D341Med (cell line): ENCODE measurements around the gene PGLYRP2.
"Not testable (repeated sequence)": the region's sequence is repeated elsewhere in the genome, so short reads cannot be mapped to it uniquely, and the experiment has no call there.

Experiments used
- DNase-seq: peaks from one replicate; pipeline ENCODE4 v3.0.0; 2012; ENCODE audit warnings: low spot score

The PGLYRP2 gene

GRCh38 chr19:15487038-15487437, 7.7 kb upstream of the PGLYRP2 start:
- DNase-seq = no peak

- DNase-seq = not testable (repeated sequence)
Observed at GRCh38 chr19:15485768-15486167, 6.5 kb upstream of the PGLYRP2 start.

- not testable (repeated sequence) for DNase-seq
Observed at GRCh38 chr19:15480996-15481395, 1.7 kb upstream of the PGLYRP2 start.

GRCh38 chr19:15476325-15476724, 3.0 kb downstream of the PGLYRP2 start:
- DNase-seq = no peak

GRCh38 chr19:15475611-15476010, 3.7 kb downstream of the PGLYRP2 start:
- no peak for DNase-seq

DNA sequence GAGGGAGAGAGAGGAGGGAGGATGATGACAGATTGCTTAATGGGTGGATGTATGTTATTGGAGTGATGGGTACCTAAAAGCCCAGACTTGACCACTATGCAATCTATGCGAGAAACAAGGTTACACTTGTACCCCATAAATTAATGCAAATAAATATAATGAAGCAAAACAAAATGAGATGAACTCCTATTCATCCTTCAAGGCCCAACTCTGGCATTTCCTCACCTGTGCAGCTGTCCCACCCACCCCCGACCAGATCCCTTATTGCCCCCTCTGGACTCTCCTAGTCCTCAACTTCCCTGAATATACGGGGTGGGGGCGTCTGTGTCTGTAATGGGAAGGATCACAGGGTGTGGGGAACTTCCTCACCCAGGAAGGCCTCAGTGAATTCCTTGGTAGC, 4.1 kb downstream of the PGLYRP2 start:
- no peak for DNase-seq

GRCh38 chr19:15473821-15474220, 5.5 kb downstream of the PGLYRP2 start:
- not testable (repeated sequence) for DNase-seq

GRCh38 chr19:15471639-15472101, 7.6 kb downstream of the PGLYRP2 start:
- no peak for DNase-seq

DNA sequence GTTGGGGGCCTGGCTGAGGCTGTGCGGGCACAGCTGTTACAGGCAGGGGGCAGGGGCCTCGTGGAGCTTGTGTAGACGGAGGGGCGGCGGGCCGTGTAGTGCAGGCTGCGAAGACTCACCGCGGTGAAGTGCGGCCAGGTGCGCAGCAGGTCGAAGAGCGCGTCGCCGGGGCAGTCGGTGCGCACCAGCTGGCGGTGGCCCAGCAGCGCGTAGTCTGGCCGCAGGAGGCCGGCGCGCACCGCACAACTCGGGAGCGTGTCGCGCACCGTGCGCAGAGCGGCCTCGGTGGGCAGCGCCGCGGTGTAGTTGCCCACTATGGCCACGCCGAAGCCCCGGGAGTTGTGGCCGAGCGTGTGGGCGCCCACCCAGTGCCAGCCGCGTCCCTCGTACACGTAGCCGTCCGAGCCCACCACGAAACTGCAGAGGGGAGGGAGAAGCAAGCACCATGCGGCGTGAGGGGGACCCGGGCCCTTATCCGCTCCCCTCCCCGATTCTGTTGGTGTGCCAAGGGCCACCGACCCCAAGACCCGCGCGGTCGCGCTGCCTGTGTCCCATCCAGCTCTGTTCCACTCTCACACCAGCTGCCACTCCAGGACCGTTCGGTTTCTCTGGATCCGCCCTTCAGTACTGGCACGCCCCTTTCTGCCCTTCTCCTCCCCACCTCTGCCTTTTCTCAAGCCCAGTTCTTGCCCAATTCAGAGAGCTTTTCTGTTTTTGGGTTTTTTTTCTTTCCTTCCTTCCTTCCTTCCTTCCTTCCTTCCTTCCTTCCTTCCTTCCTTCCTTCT, 9.6 kb downstream of the PGLYRP2 start:
- peak; percentile 44 for DNase-seq

DNA sequence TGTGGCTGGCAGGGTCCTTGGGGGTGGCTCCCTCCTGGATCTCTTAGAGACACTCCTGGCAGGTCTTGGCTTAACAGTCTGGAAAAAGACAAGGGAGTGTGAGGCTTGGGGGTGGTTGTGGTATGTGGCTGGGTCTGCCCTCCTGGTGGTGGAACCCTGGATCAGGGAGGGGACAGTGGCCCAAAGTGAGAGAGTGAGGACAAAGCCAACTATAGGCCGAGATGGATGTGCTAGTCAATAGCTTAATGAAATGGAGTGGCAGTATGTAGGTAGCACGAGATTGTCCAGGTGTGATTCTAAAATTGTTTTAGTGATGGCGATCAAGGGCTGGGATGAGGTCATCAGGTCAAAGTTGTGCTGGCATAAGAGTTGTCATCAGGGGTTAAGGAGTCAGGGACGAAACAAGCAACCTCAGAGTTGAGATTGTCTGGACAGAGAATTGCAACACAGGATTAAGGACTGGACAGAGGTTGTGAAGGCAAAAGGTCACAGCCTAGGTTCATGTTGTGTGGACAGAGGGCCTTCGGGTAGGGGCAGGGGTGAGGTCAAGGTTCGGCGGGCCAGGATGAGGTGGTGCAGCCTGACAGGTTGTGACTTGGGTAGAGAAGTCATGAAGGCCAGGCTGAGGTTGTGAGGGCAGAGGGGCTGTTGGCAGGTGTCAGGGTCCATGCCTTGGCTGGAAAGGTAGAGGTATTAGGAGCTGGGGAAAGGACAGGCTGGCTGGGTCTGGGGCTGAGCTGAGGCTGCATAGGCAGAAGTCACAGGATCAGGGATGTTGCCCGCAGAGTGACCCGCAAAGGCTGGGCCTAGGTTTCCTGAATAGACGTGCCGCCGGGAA, 10.4 kb downstream of the PGLYRP2 start:
- no peak for DNase-seq

- no peak for DNase-seq
Observed at GRCh38 chr19:15467734-15468214, 11.5 kb downstream of the PGLYRP2 start.

GRCh38 chr19:15466851-15467733, 12.2 kb downstream of the PGLYRP2 start:
- no peak for DNase-seq

- DNase-seq = no peak
Observed at GRCh38 chr19:15464394-15465385, 14.6 kb downstream of the PGLYRP2 start, which contains the start of gene RASAL3. RASAL3 (minus strand) TSS chr19:15464544; CDS start chr19:15464358, 186 bp downstream.

DNA sequence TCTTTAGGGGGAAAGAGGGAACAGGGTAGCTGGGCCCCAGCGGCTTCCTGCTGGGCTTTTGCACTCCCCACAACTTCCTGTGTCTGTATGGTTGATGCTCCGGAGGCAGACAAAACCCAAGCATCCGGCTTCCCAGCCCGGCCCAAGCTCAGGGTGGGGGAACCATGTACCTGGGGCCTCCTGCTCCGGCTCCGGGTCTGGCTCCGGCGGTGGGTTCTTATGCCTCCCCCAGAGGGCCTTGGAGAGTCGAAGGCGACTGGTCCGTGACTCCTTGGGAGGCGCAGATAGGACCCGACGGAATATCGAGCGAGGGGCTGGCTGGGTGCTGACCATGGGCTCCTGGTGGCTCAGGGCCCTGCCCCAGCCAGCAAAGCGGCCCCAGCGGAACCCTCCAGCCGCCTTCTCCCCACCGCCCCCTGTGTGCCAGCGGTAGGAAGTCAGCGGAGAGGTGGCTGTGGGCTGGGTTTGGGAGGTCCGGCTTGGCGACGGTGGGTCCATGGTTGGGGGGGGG, 15.4 kb downstream of the PGLYRP2 start:
- DNase-seq = no peak

DNA sequence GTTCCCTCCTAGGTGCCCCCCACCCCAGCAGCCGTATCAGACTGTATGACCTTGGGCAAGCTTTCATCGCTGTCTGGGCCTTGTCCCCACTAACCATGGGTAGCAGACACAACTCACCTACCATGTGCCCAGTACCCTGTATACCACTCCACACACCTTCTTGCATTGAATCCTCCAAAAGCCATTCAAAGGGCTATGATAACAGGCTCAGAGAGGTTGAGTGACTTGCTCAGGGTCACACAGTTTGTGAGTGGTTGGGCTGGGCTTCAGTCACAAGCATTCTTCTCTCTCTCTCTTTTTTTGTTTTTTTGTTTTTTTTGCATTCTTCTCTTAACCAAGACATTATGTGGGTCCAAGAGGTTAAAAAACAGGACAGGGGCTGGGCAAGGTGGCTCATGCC, 17.6 kb downstream of the PGLYRP2 start:
- DNase-seq = no peak

GRCh38 chr19:15457701-15458484, 21.4 kb downstream of the PGLYRP2 start:
- DNase-seq = no peak

- peak; percentile 70 for DNase-seq
Observed at GRCh38 chr19:15456871-15457700, 22.2 kb downstream of the PGLYRP2 start.

DNA sequence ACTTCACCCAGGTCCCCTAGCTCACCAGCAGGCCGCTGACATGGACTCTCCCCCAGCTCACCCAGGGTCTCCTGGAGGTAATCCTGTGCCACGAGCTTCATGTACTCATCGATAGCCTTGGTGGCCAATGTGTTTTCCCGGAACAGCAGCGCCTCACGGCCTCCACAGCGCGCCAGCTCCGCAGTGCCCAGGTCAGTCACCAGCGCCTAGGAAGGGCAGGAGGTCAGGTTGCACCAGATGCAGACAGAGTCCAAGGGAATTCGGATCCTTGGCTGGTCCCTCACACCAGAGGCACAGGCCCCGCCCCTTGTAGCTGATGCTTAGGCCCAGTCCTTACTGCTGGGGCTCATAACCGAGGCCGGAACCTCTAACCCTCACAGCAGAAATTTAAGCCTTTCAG, 22.9 kb downstream of the PGLYRP2 start:
- DNase-seq = no peak

DNA sequence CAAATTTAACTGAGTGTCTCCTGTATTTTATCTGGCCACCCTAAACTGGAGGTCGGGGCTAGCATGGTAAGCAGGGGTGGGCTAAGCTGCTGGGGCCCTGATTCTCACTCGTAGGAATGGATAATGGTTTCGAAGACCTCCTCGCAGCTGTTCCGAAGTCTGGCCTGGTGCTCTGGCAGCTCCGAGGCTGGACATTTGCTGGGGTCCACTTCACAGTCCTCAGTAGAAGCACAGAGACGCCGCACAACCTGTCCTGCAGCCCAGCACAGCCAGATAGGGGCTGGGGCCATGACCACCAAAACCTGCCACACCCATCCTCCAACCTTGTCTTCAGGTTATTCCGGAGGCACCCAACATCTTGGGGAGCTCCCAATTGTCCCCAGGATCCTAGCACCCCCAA, 23.3 kb downstream of the PGLYRP2 start:
- DNase-seq = no peak
